ENCODE results near the gene LRP1B.
"Not testable (repeated sequence)": the region's sequence is repeated elsewhere in the genome, so short reads cannot be mapped to it uniquely, and the experiment has no call there.

The LRP1B gene

GRCh38 chr2:140465301-140465700 is 1665.5 kb downstream of the LRP1B start:
- DNase-seq, result no peak

DNA sequence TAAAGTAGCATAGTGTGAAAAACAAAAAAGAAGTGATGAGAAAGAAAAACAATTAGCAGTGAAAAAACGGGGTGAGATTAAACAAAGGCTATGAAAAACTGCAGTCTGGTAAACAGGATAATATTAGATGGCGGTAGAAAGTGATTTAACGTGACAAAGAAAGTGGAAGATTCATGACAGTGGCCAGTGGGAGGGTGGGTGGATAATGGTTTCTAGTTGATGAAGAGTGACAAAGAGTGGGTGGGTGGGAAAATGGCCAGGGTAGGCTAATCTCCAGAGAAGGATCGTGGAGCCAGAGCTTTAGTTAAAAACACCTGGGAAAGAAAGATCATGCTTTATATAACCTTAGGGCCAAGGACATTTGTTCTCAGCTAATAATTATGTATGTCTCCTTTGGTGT is 1667.8 kb downstream of the LRP1B start:
- no peak for DNase-seq

- no peak for DNase-seq
Observed at GRCh38 chr2:140457483-140457882, 1673.3 kb downstream of the LRP1B start.

GRCh38 chr2:140455315-140455714 is 1675.5 kb downstream of the LRP1B start:
- no peak for DNase-seq

GRCh38 chr2:140454717-140455116 is 1676.1 kb downstream of the LRP1B start:
- DNase-seq, result no peak

DNA sequence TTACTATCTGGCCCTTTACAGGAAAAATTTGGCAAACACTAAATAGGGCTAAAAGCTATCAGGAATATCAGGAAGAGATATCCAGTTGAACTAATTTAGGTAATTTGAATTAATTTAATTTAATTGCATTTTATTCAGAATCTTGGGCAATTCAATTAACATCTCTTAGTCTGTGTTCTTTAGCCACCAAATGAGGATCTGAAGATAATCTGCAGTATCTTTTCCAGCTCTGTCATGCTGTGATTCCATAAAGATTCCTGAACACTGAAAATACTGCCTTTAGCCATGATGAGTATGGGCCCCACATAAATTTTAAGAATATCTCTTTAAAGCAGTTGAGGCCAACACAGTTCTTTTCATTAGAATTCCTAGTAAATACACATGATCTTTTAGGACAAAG is 1679.5 kb downstream of the LRP1B start:
- no peak for DNase-seq

DNA sequence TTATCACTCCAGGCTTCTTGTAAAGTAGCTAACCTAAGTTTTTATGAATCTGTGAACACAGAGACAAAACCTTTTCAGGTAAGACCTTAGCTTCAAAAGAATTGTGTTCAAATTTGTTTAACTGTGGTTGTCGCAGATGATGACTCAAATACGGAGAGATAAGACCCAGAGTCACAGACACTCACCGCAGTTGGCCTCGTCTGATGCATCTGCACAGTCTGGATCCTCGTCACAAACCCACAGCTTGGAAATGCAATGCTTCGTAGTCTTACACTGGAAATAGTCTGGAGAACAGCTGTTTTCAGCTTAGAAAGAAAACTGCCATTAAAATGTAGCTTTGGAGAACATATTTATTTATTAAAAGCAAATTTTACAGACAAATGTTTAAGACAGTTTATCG is 1688.5 kb downstream of the LRP1B start:
- DNase-seq, result no peak

DNA sequence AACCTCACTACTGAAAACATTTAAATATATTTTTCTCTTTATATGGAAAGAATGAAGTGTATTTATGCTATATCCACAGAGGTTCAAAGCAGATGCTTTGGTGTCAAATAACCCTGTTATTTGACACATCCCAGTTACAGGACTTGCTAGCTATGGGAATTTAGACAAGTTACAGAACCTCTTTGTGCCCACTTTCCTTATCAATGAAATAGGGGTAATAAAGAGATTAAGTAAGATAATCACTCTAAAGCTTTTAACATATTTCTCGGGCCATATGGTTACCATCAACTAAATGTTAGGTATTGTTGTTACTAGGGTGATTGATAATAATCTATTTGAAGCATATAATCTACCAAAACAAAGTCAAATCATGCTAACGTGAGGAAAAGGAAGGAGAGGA is 1690.0 kb downstream of the LRP1B start:
- DNase-seq, result no peak

DNA sequence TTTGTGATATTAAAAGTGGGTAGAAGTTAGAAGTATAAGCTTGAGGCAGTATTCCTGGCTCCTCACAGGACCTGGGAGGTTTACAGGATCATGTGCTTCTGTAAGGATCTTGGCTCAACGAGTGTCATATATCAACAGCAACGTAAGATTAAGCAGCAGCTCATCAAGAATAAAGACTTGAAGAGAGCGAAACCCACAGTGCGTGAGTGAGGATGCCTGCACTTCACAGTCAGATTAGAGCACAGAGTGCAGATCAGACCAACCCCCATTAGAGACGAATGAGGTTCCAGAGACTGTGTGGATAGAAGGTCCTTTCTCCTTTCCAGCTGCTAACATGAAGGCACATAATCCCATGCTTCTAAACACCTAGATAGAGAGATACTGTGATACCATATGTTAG is 1693.9 kb downstream of the LRP1B start:
- DNase-seq, result no peak

- not testable (repeated sequence) for DNase-seq
Observed at GRCh38 chr2:140427033-140427432, 1703.8 kb downstream of the LRP1B start.

DNA sequence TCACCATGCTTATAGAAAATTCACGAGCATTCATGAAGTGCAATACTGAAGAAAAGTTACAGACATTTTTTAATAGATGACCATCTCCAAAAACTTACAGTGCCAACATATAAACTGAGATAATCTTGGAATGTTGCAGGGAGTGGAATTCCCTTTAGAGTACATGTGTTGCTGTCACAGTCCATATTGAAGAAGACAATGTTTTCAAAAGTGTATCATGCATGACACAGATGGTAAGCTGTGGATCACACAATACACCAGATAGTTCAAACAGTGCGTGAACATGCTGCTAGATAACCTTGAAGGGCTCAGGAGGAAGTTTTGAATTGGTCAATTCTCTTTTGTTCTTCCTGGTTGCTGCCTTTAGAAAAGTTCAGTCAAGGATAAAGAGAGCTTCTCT is 1706.3 kb downstream of the LRP1B start:
- DNase-seq, result no peak

GRCh38 chr2:140422759-140423158 is 1708.1 kb downstream of the LRP1B start:
- no peak for DNase-seq

GRCh38 chr2:140417504-140417903 is 1713.3 kb downstream of the LRP1B start:
- DNase-seq, result no peak

GRCh38 chr2:140416577-140416976 is 1714.2 kb downstream of the LRP1B start:
- no peak for DNase-seq

DNA sequence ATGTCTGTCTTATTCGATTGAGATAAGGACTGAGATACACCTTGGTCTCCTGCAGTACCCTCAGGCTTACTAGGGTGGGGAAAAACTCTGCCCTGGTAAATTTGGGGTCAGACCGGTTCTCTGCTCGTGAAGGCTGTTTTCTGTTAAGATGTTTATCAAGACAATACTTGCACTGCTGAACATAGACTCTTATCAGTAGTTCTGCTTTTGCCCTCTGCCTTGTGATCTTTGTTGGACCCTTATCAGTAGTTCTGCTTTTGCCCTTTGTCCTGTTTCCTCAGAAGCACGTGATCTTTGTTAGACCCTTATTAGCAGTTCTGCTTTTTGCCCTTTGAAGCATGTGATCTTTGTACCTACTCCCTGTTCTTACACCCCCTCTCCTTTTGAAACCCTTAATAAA is 1715.8 kb downstream of the LRP1B start:
- DNase-seq, result not testable (repeated sequence)

GRCh38 chr2:140410695-140411094 is 1720.1 kb downstream of the LRP1B start:
- no peak for DNase-seq

DNA sequence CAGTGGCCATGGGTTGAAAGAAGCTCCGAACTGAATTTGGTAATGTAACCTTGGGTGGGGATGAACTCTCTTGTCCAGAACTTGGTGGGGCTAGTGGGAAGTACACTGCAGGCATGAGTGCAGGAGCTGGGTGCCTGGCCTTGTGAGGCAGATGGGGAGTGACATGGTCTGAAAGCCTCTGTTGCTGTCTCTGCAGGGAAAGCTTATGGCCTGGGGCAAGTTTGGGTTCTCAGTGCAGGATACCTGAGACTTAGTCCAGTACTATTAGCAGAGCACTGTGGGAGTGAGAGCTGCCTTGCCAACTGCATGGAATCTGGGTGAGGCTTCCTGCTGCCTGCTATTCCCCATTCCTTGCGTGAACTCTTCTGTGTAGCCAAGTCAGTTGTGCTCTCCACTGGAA is 1729.8 kb downstream of the LRP1B start:
- DNase-seq, result no peak

DNA sequence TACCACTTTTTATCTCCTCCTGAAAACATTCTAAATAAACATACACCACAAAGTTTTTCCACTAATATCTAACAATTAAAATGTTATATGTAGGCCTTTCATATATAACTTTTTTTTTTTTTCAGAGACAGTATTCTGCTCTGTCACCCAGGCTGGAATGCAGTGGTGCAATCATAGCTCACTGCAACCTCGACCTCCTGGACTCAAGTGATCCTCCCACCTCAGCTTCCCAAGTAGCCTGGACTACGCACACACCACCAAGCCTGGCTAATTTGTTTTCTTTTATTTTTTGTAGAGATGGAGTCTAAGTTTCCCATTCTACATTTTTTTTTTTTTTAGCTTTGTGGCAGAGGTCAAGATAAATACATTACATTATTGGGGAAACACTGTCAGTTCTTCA is 1738.0 kb downstream of the LRP1B start:
- no peak for DNase-seq

GRCh38 chr2:140384946-140385345 is 1745.9 kb downstream of the LRP1B start:
- DNase-seq, result no peak

- no peak for DNase-seq
Observed at GRCh38 chr2:140383781-140384180, 1747.0 kb downstream of the LRP1B start.

- no peak for DNase-seq
Observed at GRCh38 chr2:140376686-140377085, 1754.1 kb downstream of the LRP1B start.

DNA sequence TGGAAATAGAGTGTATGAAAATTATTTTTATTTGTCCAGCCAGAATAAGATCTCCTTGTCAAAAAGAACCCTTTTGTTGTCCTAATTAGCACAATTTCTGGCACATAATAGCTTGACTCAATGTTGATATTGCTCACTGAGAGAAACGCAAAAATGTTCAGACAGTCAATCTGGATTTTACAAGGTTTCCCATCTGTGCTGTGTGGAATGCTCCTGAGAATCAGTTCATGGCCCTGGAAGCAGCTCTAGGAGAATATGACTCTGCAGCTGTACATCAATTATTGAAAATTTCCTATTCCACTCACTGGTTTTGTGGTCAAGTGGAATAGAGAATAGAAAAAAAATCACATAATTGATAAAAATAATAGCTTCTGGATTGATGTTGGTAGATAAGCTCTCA is 1767.7 kb downstream of the LRP1B start:
- DNase-seq, result no peak

DNA sequence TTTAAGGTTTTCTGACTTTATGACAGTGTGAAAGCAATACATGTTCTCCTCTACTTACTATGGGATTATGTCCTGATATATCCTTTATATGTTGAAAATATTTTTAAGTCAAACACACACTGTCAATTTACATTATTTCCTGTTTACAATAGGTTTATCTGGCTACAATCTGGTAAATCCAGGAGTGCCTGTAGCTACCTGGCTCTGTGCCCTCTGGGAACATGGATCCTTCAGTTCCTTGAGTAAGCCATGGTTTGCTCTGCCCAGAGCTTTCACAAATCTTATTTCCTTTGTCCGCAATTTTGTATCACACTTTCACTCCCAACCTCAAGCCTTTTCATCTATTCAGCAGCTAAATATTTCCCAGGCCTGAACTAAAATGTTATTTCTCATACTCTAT is 1768.5 kb downstream of the LRP1B start:
- DNase-seq, result no peak

- DNase-seq, result no peak
Observed at GRCh38 chr2:140359056-140359771, 1771.6 kb downstream of the LRP1B start.

- DNase-seq, result no peak
Observed at GRCh38 chr2:140356697-140357096, 1774.1 kb downstream of the LRP1B start.

Measured in activated CD8-positive, alpha-beta memory T cell treated with anti-CD3 and anti-CD28 coated beads, Interleukin-2, amount 50 U/mL, for 48 hours (primary cell).